Lower leg skin (tissue), 3 donors: ENCODE results near the gene IL32.

Source experiments
- CTCF ChIP-seq, 3 donors: fragments of 450-650 bp; IDR thresholded peaks; one replicate each; pipeline ENCODE4 v1.5.1; 2016; ENCODE audit warnings: antibody characterized with exemption in 3 of 3, mild to moderate bottlenecking in 3 of 3, moderate library complexity in 2 of 3
- POLR2A ChIP-seq, 2 donors: fragments of 450-650 bp; IDR thresholded peaks; one replicate each; pipeline ENCODE4 v1.6.1; 2016 to 2017; ENCODE audit warnings: antibody characterized with exemption in 2 of 2, mild to moderate bottlenecking in 1 of 2, moderate library complexity in 1 of 2

- TF ChIP-seq CTCF (IDR thresholded peaks at IDR 0.05) (no peak), POLR2A (IDR thresholded peaks at IDR 0.05) (no peak)
Measured at GRCh38 chr16:3084969-3085670, 19.7 kb downstream of the IL32 start.
